Endothelial cell of umbilical vein (primary cell): Measurements from ENCODE around the gene ZBTB7A.

Experiments used
- CTCF ChIP-seq, 2 donors: IDR thresholded peaks; 1 replicate in 1 of 2; 2 replicates in 1 of 2; pipeline ENCODE4 v1.5.1; 2011; ENCODE audit warnings: low read length in 2 of 2, mild to moderate bottlenecking in 2 of 2, moderate library complexity in 2 of 2, control low read depth in 1 of 2, inconsistent platforms in 1 of 2, low read depth in 1 of 2; ENCODE audit not compliant: insufficient read depth in 1 of 2; ENCODE audit errors: extremely low read depth in 1 of 2
- EZH2 ChIP-seq: IDR thresholded peaks from 2 replicates; pipeline ENCODE4 v1.6.1; 2012; ENCODE audit warnings: borderline replicate concordance, low read depth, mild to moderate bottlenecking, moderate library complexity, low read length, inconsistent platforms; ENCODE audit not compliant: severe bottlenecking
- FOS ChIP-seq: IDR thresholded peaks from 2 replicates; pipeline ENCODE4 v1.6.1; 2011; ENCODE audit warnings: mild to moderate bottlenecking, low read length, moderate library complexity, borderline replicate concordance; ENCODE audit not compliant: insufficient read depth
- GATA2 ChIP-seq: IDR thresholded peaks from 2 replicates; pipeline ENCODE4 v1.7.0; 2011; ENCODE audit warnings: low read depth, mild to moderate bottlenecking, moderate library complexity, mixed read lengths, low read length; ENCODE audit not compliant: insufficient read length, insufficient read depth
- MYC ChIP-seq: IDR thresholded peaks from one replicate; pipeline ENCODE4 v1.6.1; 2011; ENCODE audit warnings: mild to moderate bottlenecking, low read depth, low read length
- POLR2A ChIP-seq: IDR thresholded peaks from 2 replicates; pipeline ENCODE4 v1.6.1; 2012; ENCODE audit warnings: low read depth, mild to moderate bottlenecking, control low read depth, low read length
- POLR2AphosphoS5 ChIP-seq: IDR thresholded peaks from 2 replicates; pipeline ENCODE4 v1.6.1; 2012; ENCODE audit warnings: low read depth, mild to moderate bottlenecking, control low read depth, low read length, moderate library complexity; ENCODE audit not compliant: insufficient read depth

GRCh38 chr19:4061178-4061682, 5.5 kb downstream of the ZBTB7A start:
- TF ChIP-seq CTCF (IDR thresholded peaks at IDR 0.05; ENCODE audit: extremely low read depth in 1 of 2, insufficient read depth in 1 of 2, low read depth in 1 of 2, low read length in 2 of 2): no peak
- TF ChIP-seq POLR2AphosphoS5: no peak
- no peak for TF ChIP-seq POLR2A
- TF ChIP-seq FOS: no peak
- no peak for TF ChIP-seq GATA2
- no peak for TF ChIP-seq EZH2
- no peak for TF ChIP-seq MYC
